ENCODE results near the gene LRP2.

Gene LRP2

DNA sequence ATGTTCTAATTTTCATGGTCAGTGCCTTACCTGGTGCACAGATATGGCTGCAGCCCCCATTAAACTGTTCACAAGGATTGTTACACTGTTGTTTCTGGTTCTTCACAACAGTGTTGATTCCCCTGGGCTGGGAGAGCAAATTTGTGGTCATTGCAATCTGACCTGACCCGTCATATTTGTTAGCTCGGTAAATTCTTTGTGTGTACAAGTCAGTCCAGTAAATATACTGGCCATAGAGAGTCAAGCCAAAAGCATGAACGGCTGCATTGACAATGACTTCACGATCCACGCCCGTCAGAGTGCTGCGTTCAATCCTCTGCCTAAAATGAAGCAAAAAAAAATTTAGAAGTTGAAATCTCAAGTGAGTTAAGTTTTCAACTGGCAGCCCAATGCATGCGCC lies 158.4 kb downstream of the LRP2 start:
- no peak for DNase-seq

DNA sequence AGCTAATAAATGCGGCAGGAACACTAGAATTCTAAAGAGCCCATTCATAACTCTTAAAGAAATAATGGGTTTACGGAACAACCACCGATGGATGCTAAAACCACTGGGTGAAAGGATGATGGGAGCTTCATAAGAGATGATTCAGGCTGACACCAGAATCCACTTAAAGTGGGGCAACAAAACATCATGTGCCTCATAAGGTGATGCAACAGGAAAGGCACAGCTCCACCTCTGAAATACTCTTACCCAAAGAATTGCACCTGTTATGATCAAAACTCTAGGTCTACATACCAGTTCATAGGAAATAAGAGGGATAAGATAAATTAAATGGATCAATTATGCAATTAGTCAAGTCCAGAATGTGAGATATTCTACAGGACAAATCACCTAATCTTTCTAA lies 161.6 kb downstream of the LRP2 start:
- in situ Hi-C loops (cut with HindIII; ENCODE audit: low pct_ligation_motif_present, low pct_unique_long_range_greater_than_20kb, low sequenced_read_pairs) = no loop called here
- no peak for DNase-seq

More for the DNA sequence above, 158.4 kb downstream of the LRP2 start:
- in situ Hi-C loops (cut with HindIII; ENCODE audit: low pct_ligation_motif_present, low pct_unique_long_range_greater_than_20kb, low sequenced_read_pairs) = no loop called here

DNA sequence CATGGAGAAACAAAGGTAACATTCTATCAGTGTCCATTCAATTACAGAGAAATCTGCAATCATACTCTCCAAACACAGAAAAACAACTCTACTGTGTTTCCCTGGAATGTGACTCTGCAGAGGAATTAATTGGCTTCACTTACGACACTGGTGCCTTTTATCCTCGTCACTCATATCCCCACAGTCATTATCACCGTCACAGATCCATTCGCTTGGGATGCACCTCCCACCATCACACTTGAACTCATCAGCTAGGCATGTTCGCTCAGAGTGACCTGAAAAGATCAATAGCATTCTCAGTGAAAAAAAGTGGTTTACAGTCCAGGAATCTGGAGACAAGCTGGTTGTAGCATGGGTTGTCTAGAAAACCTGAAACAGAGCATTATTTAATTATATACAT lies 168.7 kb downstream of the LRP2 start:
- in situ Hi-C loops (cut with HindIII; ENCODE audit: low pct_ligation_motif_present, low pct_unique_long_range_greater_than_20kb, low sequenced_read_pairs) = no loop called here

GRCh38 chr2:169190197-169190775 lies 172.0 kb downstream of the LRP2 start:
- DNase-seq = no peak
- in situ Hi-C loops (cut with HindIII; ENCODE audit: low pct_ligation_motif_present, low pct_unique_long_range_greater_than_20kb, low sequenced_read_pairs) = no loop called here

More for the DNA sequence above, 168.7 kb downstream of the LRP2 start:
- DNase-seq = no peak

GRCh38 chr2:169189132-169189531 lies 173.2 kb downstream of the LRP2 start:
- no peak for DNase-seq
- in situ Hi-C loops (cut with HindIII; ENCODE audit: low pct_ligation_motif_present, low pct_unique_long_range_greater_than_20kb, low sequenced_read_pairs) = no loop called here

DNA sequence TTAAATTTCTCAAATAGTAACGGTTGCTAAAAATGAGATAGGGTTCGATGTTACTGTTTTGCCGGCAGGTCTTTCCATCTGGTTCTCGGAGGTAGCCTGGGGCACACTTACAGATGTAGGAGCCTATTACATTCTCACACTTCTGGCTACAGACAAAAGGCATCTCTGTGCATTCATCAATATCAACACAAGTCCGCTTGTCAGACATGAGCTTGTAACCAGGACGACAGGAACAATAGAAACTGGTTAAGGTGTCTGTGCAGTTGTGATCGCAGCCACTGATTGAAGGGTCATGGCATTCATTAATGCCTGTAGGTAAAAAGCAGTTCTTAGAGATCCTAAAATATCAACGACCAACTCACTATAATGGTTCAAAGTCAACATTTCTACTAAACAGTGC lies 176.6 kb downstream of the LRP2 start:
- in situ Hi-C loops (cut with HindIII; ENCODE audit: low pct_ligation_motif_present, low pct_unique_long_range_greater_than_20kb, low sequenced_read_pairs) = no loop called here
- no peak for DNase-seq

DNA sequence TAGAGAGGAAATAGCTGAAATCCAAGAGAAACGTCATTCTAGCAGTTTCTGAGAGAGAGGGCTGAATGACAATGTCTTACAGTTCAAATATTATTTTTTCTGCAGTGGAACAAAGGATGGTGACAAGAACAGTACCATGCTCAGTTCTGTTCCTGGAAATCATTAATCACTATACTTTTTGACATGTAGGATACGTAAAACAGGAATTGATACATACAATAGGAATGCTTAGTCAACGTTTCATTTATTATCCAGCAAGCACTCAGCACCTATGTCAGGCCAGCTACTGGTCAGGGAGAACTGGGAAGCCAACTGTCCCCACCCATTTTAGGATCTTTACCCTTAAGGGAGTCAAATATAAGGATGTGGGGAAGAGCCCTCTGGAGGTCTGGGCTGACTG lies 178.3 kb downstream of the LRP2 start:
- in situ Hi-C loops (cut with HindIII; ENCODE audit: low pct_ligation_motif_present, low pct_unique_long_range_greater_than_20kb, low sequenced_read_pairs) = no loop called here
- no peak for DNase-seq

GRCh38 chr2:169182573-169182972 lies 179.8 kb downstream of the LRP2 start:
- in situ Hi-C loops (cut with HindIII; ENCODE audit: low pct_ligation_motif_present, low pct_unique_long_range_greater_than_20kb, low sequenced_read_pairs) = no loop called here
- no peak for DNase-seq

- no peak for DNase-seq
- in situ Hi-C loops (cut with HindIII; ENCODE audit: low pct_ligation_motif_present, low pct_unique_long_range_greater_than_20kb, low sequenced_read_pairs) = no loop called here
Observed at GRCh38 chr2:169178804-169179390, 183.4 kb downstream of the LRP2 start.

DNA sequence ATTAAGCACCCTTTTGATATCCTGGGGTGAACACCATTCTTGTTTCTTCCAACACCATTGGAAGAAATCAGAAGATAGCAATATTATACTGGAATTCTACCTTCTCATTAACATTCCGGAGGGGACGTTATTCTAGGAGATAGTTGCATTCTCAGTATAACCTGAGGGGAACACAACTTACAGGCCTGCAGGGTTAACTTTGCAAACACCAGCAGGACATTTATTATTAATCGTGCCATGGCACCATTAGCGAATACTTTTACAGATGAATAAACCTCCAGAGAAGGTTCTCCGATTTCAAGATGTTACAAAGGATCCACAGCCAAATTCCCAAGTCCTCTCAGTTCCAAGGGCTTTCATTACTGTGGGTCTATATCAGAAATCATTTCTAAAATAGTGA lies 184.0 kb downstream of the LRP2 start:
- DNase-seq = no peak
- in situ Hi-C loops (cut with HindIII; ENCODE audit: low pct_ligation_motif_present, low pct_unique_long_range_greater_than_20kb, low sequenced_read_pairs) = no loop called here

- in situ Hi-C loops (cut with HindIII; ENCODE audit: low pct_ligation_motif_present, low pct_unique_long_range_greater_than_20kb, low sequenced_read_pairs) = no loop called here
- DNase-seq = no peak
Observed at GRCh38 chr2:169175112-169175511, 187.2 kb downstream of the LRP2 start.

DNA sequence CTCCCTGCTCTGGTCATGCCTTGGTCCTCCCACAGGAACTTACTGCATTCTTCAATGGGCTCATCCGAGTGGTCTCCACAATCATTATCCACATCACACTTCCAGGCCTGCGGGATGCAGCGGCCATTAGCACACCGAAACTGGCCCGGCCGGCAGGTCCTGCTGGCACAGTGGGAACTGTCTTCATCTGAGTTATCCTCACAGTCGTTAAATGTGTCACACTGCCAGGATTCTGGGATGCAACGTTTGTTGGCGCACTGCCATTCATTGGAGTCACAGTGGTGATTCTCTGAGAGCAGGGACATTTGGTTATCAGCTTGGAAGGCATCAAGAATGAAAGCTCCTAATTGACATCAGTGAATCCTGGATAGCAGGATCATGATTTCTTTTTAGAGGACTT lies 188.5 kb downstream of the LRP2 start:
- DNase-seq = no peak
- in situ Hi-C loops (cut with HindIII; ENCODE audit: low pct_ligation_motif_present, low pct_unique_long_range_greater_than_20kb, low sequenced_read_pairs) = no loop called here

GRCh38 chr2:169172914-169173313 lies 189.4 kb downstream of the LRP2 start:
- in situ Hi-C loops (cut with HindIII; ENCODE audit: low pct_ligation_motif_present, low pct_unique_long_range_greater_than_20kb, low sequenced_read_pairs) = no loop called here

GRCh38 chr2:169172151-169172735 lies 190.1 kb downstream of the LRP2 start:
- in situ Hi-C loops (cut with HindIII; ENCODE audit: low pct_ligation_motif_present, low pct_unique_long_range_greater_than_20kb, low sequenced_read_pairs) = no loop called here
- no peak for DNase-seq

More at GRCh38 chr2:169172914-169173313, 189.4 kb downstream of the LRP2 start:
- no peak for DNase-seq

- in situ Hi-C loops (cut with HindIII; ENCODE audit: low pct_ligation_motif_present, low pct_unique_long_range_greater_than_20kb, low sequenced_read_pairs) = no loop called here
- no peak for DNase-seq
Observed at GRCh38 chr2:169165791-169166190, 196.5 kb downstream of the LRP2 start.

DNA sequence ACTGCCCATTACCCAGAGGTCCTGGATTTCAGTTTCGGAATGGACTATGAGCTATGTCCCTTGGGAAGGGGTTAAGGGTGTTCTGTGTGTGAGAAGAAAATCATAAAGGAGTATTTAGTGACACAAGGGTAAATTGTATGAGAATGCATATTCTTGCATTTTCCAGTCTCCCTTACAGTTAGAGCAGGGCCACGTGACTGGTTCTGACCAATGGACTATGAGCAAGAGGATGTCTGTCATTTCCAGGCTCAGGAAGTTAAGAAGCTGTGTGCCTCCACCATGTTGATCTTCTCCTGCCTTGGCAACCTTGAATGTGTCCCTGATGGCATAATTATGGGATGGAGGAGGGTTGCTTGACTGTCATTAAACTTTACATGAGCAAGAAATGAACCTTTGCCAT lies 198.0 kb downstream of the LRP2 start:
- no peak for DNase-seq
- in situ Hi-C loops (cut with HindIII; ENCODE audit: low pct_ligation_motif_present, low pct_unique_long_range_greater_than_20kb, low sequenced_read_pairs) = no loop called here

DNA sequence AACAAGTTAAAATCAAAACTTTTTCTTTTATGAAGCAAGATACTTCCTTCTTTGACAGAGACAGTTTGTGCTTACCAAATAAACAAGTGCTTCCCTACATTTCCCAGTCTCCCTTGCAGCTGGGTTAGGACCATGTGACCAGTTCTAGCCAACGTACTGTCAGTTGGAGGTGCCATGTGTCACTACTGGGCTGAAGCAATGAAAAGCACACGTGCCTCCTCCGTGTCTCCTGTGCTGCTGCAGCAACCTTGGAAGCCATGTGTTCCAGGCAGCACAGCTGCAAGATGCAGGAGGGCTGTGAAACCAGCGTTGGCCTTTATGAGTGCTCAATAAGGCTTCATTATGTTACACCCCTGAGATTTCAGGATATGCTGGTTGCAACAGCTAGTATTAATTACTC lies 199.7 kb downstream of the LRP2 start:
- in situ Hi-C loops (cut with HindIII; ENCODE audit: low pct_ligation_motif_present, low pct_unique_long_range_greater_than_20kb, low sequenced_read_pairs) = no loop called here
- DNase-seq = no peak

DNA sequence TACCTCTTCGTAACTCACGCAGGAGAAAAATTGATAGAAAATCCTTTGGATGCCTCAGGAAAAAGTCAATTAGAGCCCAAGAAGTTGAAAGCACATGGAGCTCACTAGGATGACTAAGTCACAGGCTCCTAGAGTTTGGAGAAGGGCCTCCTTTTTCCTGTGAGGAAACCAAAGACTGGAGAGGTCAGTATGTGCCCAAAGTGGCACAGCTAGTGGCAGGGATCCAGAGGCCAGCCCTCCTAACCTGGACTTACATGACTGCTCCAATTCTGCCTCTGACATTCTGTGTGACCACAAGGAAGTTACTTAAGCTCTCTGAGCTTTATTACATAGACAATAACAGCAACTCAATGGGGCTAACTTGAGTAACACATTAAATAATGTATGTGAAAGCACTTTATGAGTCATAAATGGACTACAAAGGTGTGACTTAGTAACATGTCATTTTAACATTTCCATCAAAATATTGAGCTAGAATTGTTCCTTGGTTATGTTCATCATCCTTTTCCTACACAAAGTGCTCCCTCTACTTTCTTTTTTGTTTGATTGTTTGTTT lies 201.3 kb downstream of the LRP2 start:
- in situ Hi-C loops (cut with HindIII; ENCODE audit: low pct_ligation_motif_present, low pct_unique_long_range_greater_than_20kb, low sequenced_read_pairs) = no loop called here
- no peak for DNase-seq

DNA sequence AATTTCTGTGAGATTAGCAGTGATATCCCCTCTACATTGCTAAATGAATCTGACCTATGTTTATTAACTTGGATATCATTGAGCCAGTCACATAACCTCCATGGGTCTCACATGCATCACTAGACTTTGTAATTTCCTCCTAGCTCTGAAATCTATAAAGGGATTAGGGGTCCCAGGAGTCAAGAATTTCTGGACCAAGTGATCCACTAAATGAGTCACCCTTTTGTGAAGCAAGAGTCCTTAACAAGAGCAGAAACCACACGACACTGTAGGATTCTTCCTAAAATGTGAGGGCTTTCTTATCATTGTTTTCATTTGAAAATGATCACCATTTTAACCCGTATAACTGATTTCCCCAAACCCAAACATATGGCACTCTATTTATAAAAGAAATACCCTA lies 202.6 kb downstream of the LRP2 start:
- in situ Hi-C loops (cut with HindIII; ENCODE audit: low pct_ligation_motif_present, low pct_unique_long_range_greater_than_20kb, low sequenced_read_pairs) = no loop called here
- no peak for DNase-seq

- no peak for DNase-seq
- in situ Hi-C loops (cut with HindIII; ENCODE audit: low pct_ligation_motif_present, low pct_unique_long_range_greater_than_20kb, low sequenced_read_pairs) = no loop called here
Observed at GRCh38 chr2:169158874-169159273, 203.5 kb downstream of the LRP2 start.
